Transverse colon (tissue), 4 donors: Measurements from ENCODE around the gene NAT16. TPM values are rescaled to one million over a fixed set of nuclear protein-coding genes. Genes with fewer than 3 reads are reported as not detected.

Source experiments
- DNase-seq: peaks from one replicate; pipeline ENCODE4 v3.0.0-alpha.2; 2019
- H3K27ac ChIP-seq, 4 donors: fragments of 200-600 bp; sonication (generic); 2 replicates each; pipeline ENCODE4 v1.5.1; 2016 to 2018; ENCODE audit warnings: inconsistent platforms in 4 of 4
- H3K27me3 ChIP-seq: fragments of 200-600 bp; sonication (generic); 2 replicates; pipeline ENCODE4 v1.5.1; 2017; ENCODE audit warnings: inconsistent platforms
- H3K36me3 ChIP-seq, 4 donors: fragments of 200-600 bp; sonication (generic); 2 replicates each; pipeline ENCODE4 v1.5.1; 2017 to 2019; ENCODE audit warnings: inconsistent platforms in 4 of 4
- H3K4me1 ChIP-seq, 4 donors: fragments of 200-600 bp; sonication (generic); 2 replicates each; pipeline ENCODE4 v1.5.1; 2017 to 2020; ENCODE audit warnings: inconsistent platforms in 4 of 4
- H3K4me3 ChIP-seq, 4 donors: fragments of 200-600 bp; sonication (generic); 1 replicate in 1 of 4; 2 replicates in 3 of 4; pipeline versions ENCODE4 v1.5.1 to v1.6.1; 2017 to 2019; ENCODE audit warnings: inconsistent platforms in 4 of 4
- H3K9me3 ChIP-seq, 2 donors: fragments of 200-600 bp; sonication (generic); 2 replicates each; pipeline ENCODE4 v1.5.1; 2017 to 2019; ENCODE audit warnings: inconsistent platforms in 2 of 2
- CTCF ChIP-seq, 5 experiments: fragments of 200-600 bp in 3 of 5; fragments of 450-650 bp in 2 of 5; sonication (generic) in 3 of 5; IDR thresholded peaks; 1 replicate in 2 of 5; 2 replicates in 3 of 5; pipeline ENCODE4 v1.5.1; 2016 to 2017; ENCODE audit warnings: antibody characterized with exemption in 5 of 5, inconsistent platforms in 3 of 5, mild to moderate bottlenecking in 2 of 5, moderate library complexity in 1 of 5
- EP300 ChIP-seq: sonication (generic); formaldehyde crosslinking; IDR thresholded peaks from one replicate; pipeline ENCODE4 v1.6.1; 2017; ENCODE audit warnings: antibody characterized with exemption, low read depth
- POLR2A ChIP-seq: fragments of 450-650 bp; IDR thresholded peaks from one replicate; pipeline ENCODE4 v1.6.1; 2016; ENCODE audit warnings: antibody characterized with exemption, mild to moderate bottlenecking, moderate library complexity
- POLR2AphosphoS5 ChIP-seq, 3 donors: sonication (generic); formaldehyde crosslinking; IDR thresholded peaks; one replicate each; pipeline ENCODE4 v1.6.1; 2016; ENCODE audit warnings: antibody characterized with exemption in 3 of 3
- WGBS, 2 donors: methylation state at CpG; one replicate each; pipeline ENCODE4 v1.1.5; 2018; ENCODE audit warnings: low coverage in 1 of 2; 5-methylcytosine and 5-hydroxymethylcytosine counted together
- in situ Hi-C, 4 donors: fragments of 200-750 bp; cut with MboI; loops; one replicate each; pipeline versions ENCODE4 v1.15.0 to v1.15.1; 2017; ENCODE audit warnings: low sequenced_read_pairs in 3 of 4, low pct_ligation_motif_present in 1 of 4, low pct_unique_long_range_greater_than_20kb in 1 of 4
- intact Hi-C: fragments of 100-400 bp; cut with DNase I; formaldehyde crosslinking; loops from one replicate; pipeline ENCODE4 v1.15.1; 2023; ENCODE audit warnings: low total_unique reads
- total RNA-seq, 4 donors: library from RNA; depleted of rRNA; stranded (reverse); fragments of >200 nt; gene quantifications; one replicate each; pipeline ENCODE4 v1.1.0, GENCODE V29; 2016

Gene NAT16
- total RNA-seq, 4 donors from 2014 or later = not detected

DNA sequence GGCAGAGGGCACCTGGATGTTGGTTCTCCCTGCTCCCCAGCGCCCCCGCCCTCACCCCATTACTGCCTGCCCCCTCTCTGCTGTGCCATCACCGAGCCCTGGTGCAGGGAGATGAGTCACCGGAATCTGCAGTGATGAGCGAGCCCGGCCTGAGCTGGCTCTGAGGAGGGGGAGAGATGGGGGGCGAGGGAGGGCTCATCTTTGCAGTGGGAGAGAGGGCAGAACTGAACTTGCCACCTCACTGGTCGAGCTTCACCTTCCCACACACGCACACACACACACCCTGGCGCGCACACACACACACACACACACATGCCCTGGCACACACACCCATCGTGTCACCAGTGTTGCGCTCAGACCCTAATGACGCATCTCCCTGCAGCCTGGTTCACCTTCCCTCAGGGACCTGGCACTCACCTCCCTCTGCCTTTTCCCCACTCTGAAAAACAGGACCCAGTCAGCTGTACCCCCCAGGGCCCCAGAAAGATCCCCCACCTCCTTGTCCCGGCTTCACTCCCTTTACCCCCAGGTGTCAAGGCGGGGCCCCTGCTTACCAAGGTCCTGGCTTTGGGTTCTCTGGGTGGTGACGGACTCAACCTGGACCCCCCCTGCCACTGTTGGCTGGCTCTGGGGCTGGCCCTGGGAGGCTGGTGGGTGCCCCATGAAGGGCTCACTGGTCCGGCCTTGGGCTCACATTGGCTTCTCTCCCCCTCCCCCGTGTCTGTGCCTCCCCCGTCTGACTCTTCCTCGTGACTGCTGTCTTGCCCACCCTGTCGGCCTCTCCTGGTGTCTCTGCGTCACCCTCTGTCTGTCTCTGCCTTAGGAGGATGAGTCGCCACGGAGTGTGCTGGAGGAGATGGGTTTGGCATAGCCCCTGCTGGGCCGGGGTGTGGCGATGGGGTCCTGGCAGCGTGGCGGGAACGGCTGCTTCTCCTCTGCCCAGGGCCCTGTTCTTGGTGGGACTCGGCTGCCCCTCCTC lies 20.1 kb downstream of the NAT16 start:
- Histone ChIP-seq H3K4me3 (no peak overlapping the region), H3K27ac (no peak overlapping the region), H3K36me3 (peaks cover 0 to 8% (median 3%) of the 10 kb centered on the region in 4 donors), H3K27me3 (peaks cover 40% of the 10 kb centered on the region), H3K4me1 (peaks cover 22 to 41% (median 32%) of the 10 kb centered on the region in 4 donors), H3K9me3 (no peaks in the 10 kb centered on the region)
- no peak for TF ChIP-seq POLR2AphosphoS5 (IDR thresholded peaks at IDR 0.05)
- no peak for TF ChIP-seq CTCF (IDR thresholded peaks at IDR 0.05)
- TF ChIP-seq POLR2A = no peak
- TF ChIP-seq EP300 = no peak
- DNase-seq = no peak
- intact Hi-C loops (no loop called here), in situ Hi-C loops (no loop called here)
- 78 to 92% methylated on average over 5 to 31 of the region's 31 CpGs for WGBS, 2 donors

- DNase-seq = peak; percentile 80
- Histone ChIP-seq H3K9me3 (no peaks in the 10 kb centered on the region), H3K4me3 (no peak overlapping the region), H3K36me3 (peaks cover 0 to 8% (median 3%) of the 10 kb centered on the region in 4 donors), H3K27ac (peak overlapping the region in 2 of 4 donors; percentile 34), H3K27me3 (peaks cover 10% of the 10 kb centered on the region), H3K4me1 (peaks cover 5 to 16% (median 11%) of the 10 kb centered on the region in 4 donors)
- in situ Hi-C loops = no loop called here
- TF ChIP-seq POLR2AphosphoS5 (IDR thresholded peaks at IDR 0.05) (peak in 1 of 3 donors; percentile 2), POLR2A (no peak), EP300 (no peak)
- intact Hi-C loops = no loop called here
- WGBS, 2 donors = 51 to 66% methylated on average over 6 to 14 of the region's 14 CpGs
Measured at GRCh38 chr7:101156866-101157589, 23.1 kb downstream of the NAT16 start.

GRCh38 chr7:101156277-101156676 lies 23.8 kb downstream of the NAT16 start:
- in situ Hi-C loops = no loop called here

GRCh38 chr7:101155303-101155702 lies 24.8 kb downstream of the NAT16 start:
- Histone ChIP-seq H3K36me3 (peaks cover 0 to 8% (median 3%) of the 10 kb centered on the region in 4 donors), H3K9me3 (no peaks in the 10 kb centered on the region), H3K4me3 (peak overlapping the region; percentile 59 to 96 (median 88)), H3K27ac (peak overlapping the region; percentile 66 to 85 (median 78)), H3K4me1 (peaks cover 5 to 16% (median 10%) of the 10 kb centered on the region in 4 donors), H3K27me3 (no peaks in the 10 kb centered on the region)
- 38 to 59% methylated on average over 3 to 4 of the region's 4 CpGs for WGBS, 2 donors
- TF ChIP-seq POLR2AphosphoS5 (IDR thresholded peaks at IDR 0.05) = no peak
- TF ChIP-seq EP300 = no peak
- no peak for TF ChIP-seq CTCF (IDR thresholded peaks at IDR 0.05)
- TF ChIP-seq POLR2A = no peak
- DNase-seq = no peak
- intact Hi-C loops (no loop called here), in situ Hi-C loops (no loop called here)

More at GRCh38 chr7:101156277-101156676, 23.8 kb downstream of the NAT16 start:
- H3K27ac ChIP-seq = peak overlapping the region in 1 of 4 donors; percentile 34
- no peak overlapping the region for H3K4me3 ChIP-seq
- no peaks in the 10 kb centered on the region for H3K9me3 ChIP-seq
- 73 to 85% methylated on average over 2 to 6 of the region's 6 CpGs for WGBS, 2 donors
- TF ChIP-seq EP300 = no peak
- no peak for TF ChIP-seq CTCF (IDR thresholded peaks at IDR 0.05)
- no peak for TF ChIP-seq POLR2AphosphoS5 (IDR thresholded peaks at IDR 0.05)
- TF ChIP-seq POLR2A = no peak
- peaks cover 3% of the 10 kb centered on the region for H3K27me3 ChIP-seq
- DNase-seq = no peak
- peaks cover 5 to 16% (median 10%) of the 10 kb centered on the region in 4 donors for H3K4me1 ChIP-seq
- H3K36me3 ChIP-seq = peaks cover 0 to 8% (median 3%) of the 10 kb centered on the region in 4 donors
- intact Hi-C loops = no loop called here
